ENCODE data around the gene FARS2.

The FARS2 gene

DNA sequence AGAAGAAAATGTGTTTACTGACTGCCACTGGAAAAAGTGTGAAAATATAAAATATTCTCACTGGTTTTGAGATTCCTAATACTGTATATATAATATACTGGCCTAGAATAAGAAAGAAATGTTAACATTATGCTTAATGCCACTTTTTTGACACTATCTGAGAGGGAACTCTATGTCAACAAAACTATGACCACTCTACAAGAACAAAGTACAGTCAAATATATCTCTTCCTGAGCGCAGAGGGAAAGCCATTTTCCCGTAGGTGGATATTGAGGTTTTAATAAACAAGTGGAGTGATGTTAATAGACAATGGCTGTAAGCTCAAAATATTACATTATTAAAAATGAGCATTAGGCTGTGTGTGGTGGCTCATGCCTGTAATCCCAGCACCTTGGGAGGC lies 25.5 kb upstream of the FARS2 start:
- Histone ChIP-seq H3K4me3 (no peak overlapping the region), H3K27ac (no peak overlapping the region)
- TF ChIP-seq, protein P1, sequence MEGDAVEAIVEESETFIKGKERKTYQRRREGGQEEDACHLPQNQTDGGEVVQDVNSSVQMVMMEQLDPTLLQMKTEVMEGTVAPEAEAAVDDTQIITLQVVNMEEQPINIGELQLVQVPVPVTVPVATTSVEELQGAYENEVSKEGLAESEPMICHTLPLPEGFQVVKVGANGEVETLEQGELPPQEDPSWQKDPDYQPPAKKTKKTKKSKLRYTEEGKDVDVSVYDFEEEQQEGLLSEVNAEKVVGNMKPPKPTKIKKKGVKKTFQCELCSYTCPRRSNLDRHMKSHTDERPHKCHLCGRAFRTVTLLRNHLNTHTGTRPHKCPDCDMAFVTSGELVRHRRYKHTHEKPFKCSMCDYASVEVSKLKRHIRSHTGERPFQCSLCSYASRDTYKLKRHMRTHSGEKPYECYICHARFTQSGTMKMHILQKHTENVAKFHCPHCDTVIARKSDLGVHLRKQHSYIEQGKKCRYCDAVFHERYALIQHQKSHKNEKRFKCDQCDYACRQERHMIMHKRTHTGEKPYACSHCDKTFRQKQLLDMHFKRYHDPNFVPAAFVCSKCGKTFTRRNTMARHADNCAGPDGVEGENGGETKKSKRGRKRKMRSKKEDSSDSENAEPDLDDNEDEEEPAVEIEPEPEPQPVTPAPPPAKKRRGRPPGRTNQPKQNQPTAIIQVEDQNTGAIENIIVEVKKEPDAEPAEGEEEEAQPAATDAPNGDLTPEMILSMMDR (IDR thresholded peaks at IDR 0.05): no peak
- no peak for DNase-seq (ENCODE audit: low spot score)

DNA sequence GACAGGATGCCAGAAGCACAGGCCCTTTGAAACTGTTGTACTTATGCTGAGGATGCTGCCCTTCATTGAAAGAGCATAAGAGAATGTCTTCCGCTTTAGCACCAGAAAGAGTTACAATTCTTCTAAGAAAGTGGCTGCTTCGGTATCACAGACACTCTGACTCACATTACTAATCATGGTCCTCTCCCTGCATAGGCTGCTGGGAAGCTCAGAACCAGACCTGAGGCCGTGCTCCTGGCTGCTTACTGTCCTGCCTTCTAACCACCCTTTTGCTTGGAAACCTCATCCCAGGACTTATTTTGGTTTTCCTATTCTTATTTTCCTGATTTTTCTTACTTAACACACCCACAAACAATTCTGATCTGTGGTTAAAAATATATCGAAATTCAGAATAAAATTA lies 23.5 kb upstream of the FARS2 start:
- Histone ChIP-seq H3K4me3 (no peak overlapping the region), H3K27ac (no peak overlapping the region)
- no peak for DNase-seq (ENCODE audit: low spot score)
- TF ChIP-seq, protein P1 (IDR thresholded peaks at IDR 0.05): no peak

- no peak for DNase-seq (ENCODE audit: low spot score)
- TF ChIP-seq, protein P1 (IDR thresholded peaks at IDR 0.05): no peak
- Histone ChIP-seq H3K4me3 (no peak overlapping the region), H3K27ac (no peak overlapping the region)
These were observed 23.0 kb upstream of the FARS2 start for GRCh38 chr6:5238336-5238735.

DNA sequence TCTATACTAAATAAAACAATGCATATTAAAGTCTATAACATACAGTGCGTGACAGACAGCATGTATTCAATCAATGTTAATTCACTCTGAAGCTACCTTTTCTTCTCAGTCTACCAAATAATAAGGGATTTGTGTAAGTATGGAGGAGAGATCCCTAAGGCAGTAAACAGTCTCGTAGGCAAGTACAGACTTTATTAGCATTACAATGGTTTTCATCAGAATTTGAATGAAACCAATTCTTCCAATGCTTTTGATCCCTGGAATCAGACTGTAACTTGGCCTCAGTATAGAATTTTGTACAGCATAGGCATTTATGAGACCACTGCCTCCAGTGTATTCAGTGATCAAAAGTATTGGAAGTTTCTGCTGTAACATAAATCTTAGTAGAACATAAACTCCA lies 20.1 kb upstream of the FARS2 start:
- Histone ChIP-seq H3K27ac (no peak overlapping the region), H3K4me3 (no peak overlapping the region)
- TF ChIP-seq, protein P1 (IDR thresholded peaks at IDR 0.05): no peak
- DNase-seq (ENCODE audit: low spot score): no peak

GRCh38 chr6:5243069-5243468 lies 18.2 kb upstream of the FARS2 start:
- TF ChIP-seq, protein P1 (IDR thresholded peaks at IDR 0.05): no peak
- DNase-seq (ENCODE audit: low spot score): no peak
- Histone ChIP-seq H3K4me3 (no peak overlapping the region), H3K27ac (no peak overlapping the region)

GRCh38 chr6:5246141-5247097 lies 14.9 kb upstream of the FARS2 start:
- Histone ChIP-seq H3K4me3 (no peak overlapping the region), H3K27ac (no peak overlapping the region)
- no peak for DNase-seq (ENCODE audit: low spot score)
- TF ChIP-seq, protein P1 (IDR thresholded peaks at IDR 0.05): no peak

DNA sequence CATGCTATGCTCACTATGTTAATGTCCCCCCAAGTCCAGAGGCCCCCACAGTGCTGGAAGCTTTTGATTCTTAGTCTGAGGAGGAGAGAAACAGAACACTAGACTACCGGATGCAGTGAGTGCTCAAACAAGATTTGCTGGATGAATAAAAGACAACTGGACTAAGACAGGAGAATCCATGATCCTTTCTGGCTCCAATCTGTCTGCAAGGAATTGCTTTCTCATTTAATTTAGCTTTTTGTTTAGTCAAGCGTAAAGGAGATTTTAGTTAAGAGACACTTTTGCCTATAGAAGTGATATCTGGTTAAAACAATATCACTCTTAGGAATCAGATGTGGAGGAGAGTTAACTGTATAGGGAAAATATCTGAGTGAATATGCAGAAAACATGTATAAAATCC lies 14.1 kb upstream of the FARS2 start:
- Histone ChIP-seq H3K4me3 (no peak overlapping the region), H3K27ac (no peak overlapping the region)
- DNase-seq (ENCODE audit: low spot score): no peak
- TF ChIP-seq, protein P1 (IDR thresholded peaks at IDR 0.05): no peak

Data from coronary artery (tissue), 2 donors.